ENCODE data around the gene ECHS1.
A peak's percentile ranks its signal among the peaks of the same experiment; 100 is the strongest.

The ECHS1 gene

GRCh38 chr10:133350283-133350949 lies 22.7 kb downstream of the ECHS1 start:
- ChIA-PET POLR2A (interaction anchor here (0.9 kb wide), 1 partner anchor 10 kb away, joined by 4 read pairs; no protein-coding TSS in a partner anchor), CTCF (no interaction called here)
- H3K9me3 ChIP-seq (ENCODE audit: control insufficient read depth, insufficient read depth, low read depth, low read length): no peaks in the 10 kb centered on the region
- H3K36me3 ChIP-seq (ENCODE audit: control insufficient read depth in 2 of 2, insufficient read depth in 1 of 2, low read length in 2 of 2): no peaks in the 10 kb centered on the region
- no peak for TF ChIP-seq KLF1 (tag by site-specific recombination; IDR thresholded peaks at IDR 0.05)
- TF ChIP-seq ZNF10 (tag by site-specific recombination; IDR thresholded peaks at IDR 0.05): no peak
- TF ChIP-seq GLIS1 (tag by site-specific recombination; IDR thresholded peaks at IDR 0.05): peak; percentile 19; the same call in 1 of the 2 replicates
- no peak for TF ChIP-seq PATZ1 (tag by site-specific recombination; IDR thresholded peaks at IDR 0.05)
- no peak overlapping the region for H3K27ac ChIP-seq (ENCODE audit: extremely low read depth, low read depth, low read length)
- no peaks in the 10 kb centered on the region for H3K4me1 ChIP-seq (ENCODE audit: control insufficient read depth, insufficient read depth, low read length)
- H3K4me3 ChIP-seq (ENCODE audit: low read depth, low read length): no peak overlapping the region

- CTCF ChIA-PET: no interaction called here
- Histone ChIP-seq H3K4me3 (ENCODE audit: low read depth, low read length) (no peak overlapping the region), H3K9me3 (ENCODE audit: control insufficient read depth, insufficient read depth, low read depth, low read length) (no peaks in the 10 kb centered on the region), H3K4me1 (ENCODE audit: control insufficient read depth, insufficient read depth, low read length) (no peaks in the 10 kb centered on the region), H3K36me3 (ENCODE audit: control insufficient read depth in 2 of 2, insufficient read depth in 1 of 2, low read length in 2 of 2) (no peaks in the 10 kb centered on the region), H3K27ac (ENCODE audit: extremely low read depth, low read depth, low read length) (no peak overlapping the region)
- TF ChIP-seq ZNF398 (tag by site-specific recombination; IDR thresholded peaks at IDR 0.05): no peak
- no peak for TF ChIP-seq ZNF701 (tag by site-specific recombination; IDR thresholded peaks at IDR 0.05)
- no peak for TF ChIP-seq ZSCAN4 (tag by site-specific recombination; IDR thresholded peaks at IDR 0.05)
- no peak for TF ChIP-seq ZNF670 (tag by site-specific recombination; IDR thresholded peaks at IDR 0.05; ENCODE audit: low read depth)
- TF ChIP-seq ZNF138 (tag by site-specific recombination; IDR thresholded peaks at IDR 0.05; ENCODE audit: borderline replicate concordance): no peak
- no peak for TF ChIP-seq YY1 (tag by site-specific recombination; IDR thresholded peaks at IDR 0.05)
- TF ChIP-seq ZNF341 (tag by site-specific recombination; IDR thresholded peaks at IDR 0.05; ENCODE audit: low read depth): no peak
- TF ChIP-seq ZNF660 (tag by site-specific recombination; IDR thresholded peaks at IDR 0.05): no peak
- no peak for TF ChIP-seq ZNF623 (tag by site-specific recombination; IDR thresholded peaks at IDR 0.05)
- peak; percentile 32; the same call in 1 of the 2 replicates for TF ChIP-seq ZFHX2 (tag by site-specific recombination; conservative IDR thresholded peaks at IDR 0.05)
- TF ChIP-seq ZNF473 (tag by site-specific recombination; IDR thresholded peaks at IDR 0.05): no peak
- TF ChIP-seq ZNF560 (tag by site-specific recombination; IDR thresholded peaks at IDR 0.05; ENCODE audit: borderline replicate concordance): no peak
- TF ChIP-seq SALL2 (tag by site-specific recombination; IDR thresholded peaks at IDR 0.05; ENCODE audit: borderline replicate concordance): no peak
- TF ChIP-seq ZNF175 (tag by site-specific recombination; IDR thresholded peaks at IDR 0.05): no peak
- TF ChIP-seq EGR2 (tag by site-specific recombination; IDR thresholded peaks at IDR 0.05; ENCODE audit: low read depth): 0 out of 2 replicates have a peak, but pooled peaks have one; percentile 0
- no peak for TF ChIP-seq ZNF664 (tag by site-specific recombination; IDR thresholded peaks at IDR 0.05)
- no peak for TF ChIP-seq SETDB1 (IDR thresholded peaks at IDR 0.05; ENCODE audit: insufficient read length, low read length)
- no peak for TF ChIP-seq ZNF280C (tag by site-specific recombination; IDR thresholded peaks at IDR 0.05)
- POLR2A ChIA-PET: no interaction called here
These were observed 23.6 kb downstream of the ECHS1 start for GRCh38 chr10:133349577-133350011.
